GM12878 (cell line): ENCODE results near the gene KRTAP12-1. TPM values are rescaled to one million over a fixed set of nuclear protein-coding genes. Genes with fewer than 3 reads are reported as not detected.

Experiments used
- ATAC-seq: fragments of 200-7000 bp; cut with Tn5 transposase; 3 replicates; pipeline ENCODE4 v1.9.1; 2020; ENCODE audit warnings: mild to moderate bottlenecking, moderate library complexity
- BruUV-seq: library from RNA; stranded (reverse); fragments of 400-500 nt; replicated peaks from 2 replicates; lab custom pipeline; 2021; lab: Mats Ljungman, UMichigan
- CTCF ChIA-PET: fragments of 300-600 bp; sonication (Branson Sonifier 250); formaldehyde crosslinking; extraction: SDS; loops from one replicate; lab custom pipeline; 2021; ENCODE audit warnings: inconsistent platforms; lab: Yijun Ruan, JAX
- POLR2A ChIA-PET: fragments of 350-600 bp; formaldehyde crosslinking; extraction: SDS; loops from one replicate; lab custom pipeline; 2021; ENCODE audit warnings: inconsistent platforms; lab: Charles Lee
- RAD21 ChIA-PET: fragments of 300-600 bp; sonication (Branson Sonifier 250); formaldehyde crosslinking; loops from one replicate; lab custom pipeline; 2023; ENCODE audit warnings: antibody characterized with exemption; ENCODE audit not compliant: unreplicated experiment; lab: Charles Lee
- SMC1A ChIA-PET: fragments of 300-600 bp; sonication (Branson Sonifier 250); formaldehyde crosslinking; loops from one replicate; lab custom pipeline; 2023; ENCODE audit not compliant: unreplicated experiment, uncharacterized antibody; lab: Charles Lee
- DNase-seq: peaks from one replicate; pipeline ENCODE4 v3.0.0-alpha.2; 2011; ENCODE audit warnings: low read depth, low spot score
- FAIRE-seq: peaks from 3 replicates; lab custom pipeline; 2011; peaks lifted over from hg19 to GRCh38; lab: Jason Lieb, UNC
- H2AFZ ChIP-seq: 2 replicates; pipeline ENCODE4 v1.6.0; 2011; ENCODE audit warnings: low read depth, low read length, control low read depth; ENCODE audit not compliant: control insufficient read depth
- H3K27ac ChIP-seq: 2 replicates; pipeline ENCODE4 v1.5.1; 2011; ENCODE audit warnings: control low read depth; ENCODE audit not compliant: control insufficient read depth, insufficient read depth
- H3K27me3 ChIP-seq, 2 experiments: replicated peaks in 1 of 2; 2 replicates each; pipeline versions ENCODE4 v1.6.0 to v1.6.1; 2011; ENCODE audit warnings: low read length in 1 of 2; ENCODE audit not compliant: control insufficient read depth in 2 of 2, insufficient read depth in 2 of 2
- H3K36me3 ChIP-seq, 2 experiments: 2 replicates each; pipeline ENCODE4 v1.5.1; 2011; ENCODE audit warnings: low read length in 1 of 2; ENCODE audit not compliant: control insufficient read depth in 2 of 2, insufficient read depth in 2 of 2
- H3K4me1 ChIP-seq: 2 replicates; pipeline ENCODE4 v1.6.1; 2011; ENCODE audit warnings: mild to moderate bottlenecking, low read length, moderate library complexity, mixed read lengths; ENCODE audit not compliant: control insufficient read depth, insufficient read depth
- H3K4me2 ChIP-seq: 2 replicates; pipeline ENCODE4 v1.6.0; 2011; ENCODE audit warnings: control low read depth; ENCODE audit not compliant: control insufficient read depth, insufficient read depth
- H3K4me3 ChIP-seq: fragments of 200-600 bp; sonication (generic); 2 replicates; pipeline ENCODE4 v1.5.1; 2016
- H3K79me2 ChIP-seq: 2 replicates; pipeline ENCODE4 v1.6.0; 2011; ENCODE audit warnings: low read length; ENCODE audit not compliant: control insufficient read depth, insufficient read depth
- H3K9ac ChIP-seq: 2 replicates; pipeline ENCODE4 v1.8.0; 2011; ENCODE audit warnings: low read length, control low read depth, mixed read lengths; ENCODE audit not compliant: control insufficient read depth, insufficient read depth
- H3K9me3 ChIP-seq: replicated peaks from 3 replicates; pipeline ENCODE4 v1.5.1; 2011; ENCODE audit warnings: mild to moderate bottlenecking, low read length; ENCODE audit not compliant: control insufficient read depth, insufficient read depth
- H4K20me1 ChIP-seq: 2 replicates; pipeline ENCODE4 v1.6.0; 2011; ENCODE audit not compliant: control insufficient read depth, insufficient read depth
- KLF5 ChIP-seq: fragments of 450-650 bp; IDR thresholded peaks from 2 replicates; pipeline ENCODE4 v1.6.1; 2014; ENCODE audit warnings: mild to moderate bottlenecking; ENCODE audit not compliant: partially characterized antibody
- MEF2B ChIP-seq: fragments of 450-650 bp; IDR thresholded peaks from 2 replicates; pipeline ENCODE4 v1.6.1; 2018; ENCODE audit warnings: mild to moderate bottlenecking, moderate library complexity; ENCODE audit not compliant: partially characterized antibody, poor library complexity, severe bottlenecking
- NFIC ChIP-seq: IDR thresholded peaks from 2 replicates; pipeline ENCODE4 v1.6.1; 2012; ENCODE audit warnings: low read depth, mild to moderate bottlenecking, inconsistent platforms, low read length, moderate library complexity
- RUNX3 ChIP-seq: IDR thresholded peaks from 2 replicates; pipeline ENCODE4 v1.6.1; 2012; ENCODE audit warnings: low read length, inconsistent platforms
- STAT1 ChIP-seq: fragments of 450-650 bp; conservative IDR thresholded peaks from 2 replicates; pipeline ENCODE4 v1.6.1; 2014; ENCODE audit warnings: antibody characterized with exemption, mild to moderate bottlenecking
- SUPT20H ChIP-seq: IDR thresholded peaks from 2 replicates; pipeline ENCODE4 v1.6.1; 2011; ENCODE audit warnings: low read depth, mild to moderate bottlenecking, low read length, moderate library complexity, borderline replicate concordance; ENCODE audit not compliant: control insufficient read depth
- TCF12 ChIP-seq: IDR thresholded peaks from 2 replicates; pipeline ENCODE4 v1.6.1; 2011; ENCODE audit warnings: low read depth, mild to moderate bottlenecking, low read length
- WGBS: methylation state at CpG from one replicate; pipeline ENCODE4 v1.1.6; 2016; ENCODE audit warnings: low lambda C conversion rate; ENCODE audit not compliant: insufficient replicate concordance, insufficient coverage; ENCODE audit errors: missing lambda C conversion rate; 5-methylcytosine and 5-hydroxymethylcytosine counted together
- in situ Hi-C: fragments of 300-500 bp; cut with MboI; formaldehyde crosslinking; loops from 9 replicates; pipeline ENCODE4 v1.14.3; 2018; ENCODE audit warnings: mixed read lengths
- intact Hi-C: fragments of 100-400 bp; cut with micrococcal nuclease; formaldehyde crosslinking; loops from one replicate; pipeline ENCODE4 v1.14.2; 2022; ENCODE audit not compliant: unreplicated experiment
- polyA plus RNA-seq, 11 experiments: library from polyadenylated mRNA; depleted of rRNA in 4 of 11; unstranded in 6 of 11; stranded (reverse) in 5 of 11; fragments of >200 nt; fragmentation: Nextera tagmentation in 4 of 11; fragmentation: Illumina TruSeq in 1 of 11; extraction: Ambion mirVana in 4 of 11; extraction: Trizol in 1 of 11; gene quantifications; 1 replicate in 1 of 11; 2 replicates in 10 of 11; pipeline versions ENCODE4 v1.2.1 to v1.2.3, GENCODE V29; 2011 to 2016; ENCODE audit warnings: inconsistent platforms in 2 of 11, missing spikeins in 2 of 11, low read depth in 1 of 11
- total RNA-seq, 4 experiments: library from RNA; depleted of rRNA in 3 of 4; stranded (reverse); fragments of >200 nt in 3 of 4; fragmentation: Illumina TruSeq in 1 of 4; extraction: Trizol in 1 of 4; gene quantifications; 2 replicates each; pipeline versions ENCODE4 v1.2.1 to v1.2.3, GENCODE V29; 2013 to 2021
- TF ChIP-seq, protein P1 (sequence below): fragments of 450-650 bp; IDR thresholded peaks from 2 replicates; pipeline ENCODE4 v1.6.1; 2017; ENCODE audit warnings: low read depth, mild to moderate bottlenecking, moderate library complexity
- TF ChIP-seq, protein P2 (sequence below): fragments of 450-650 bp; IDR thresholded peaks from 2 replicates; pipeline ENCODE4 v1.6.1; 2017; ENCODE audit warnings: borderline replicate concordance
- TF ChIP-seq, protein P3 (sequence below): IDR thresholded peaks from 2 replicates; pipeline ENCODE4 v1.6.1; 2012; ENCODE audit warnings: improper control_type of control experiment, low read depth, low read length; ENCODE audit not compliant: insufficient replicate concordance
- TF ChIP-seq, protein P4 (sequence below): fragments of 450-650 bp; IDR thresholded peaks from 2 replicates; pipeline ENCODE4 v1.6.1; 2017; ENCODE audit warnings: mild to moderate bottlenecking, moderate library complexity

The KRTAP12-1 gene
- total and polyA plus RNA-seq, 10 of the 15 experiments (the other 5 are each of a cell fraction or from before 2014, with no cell fraction given), result not detected

DNA sequence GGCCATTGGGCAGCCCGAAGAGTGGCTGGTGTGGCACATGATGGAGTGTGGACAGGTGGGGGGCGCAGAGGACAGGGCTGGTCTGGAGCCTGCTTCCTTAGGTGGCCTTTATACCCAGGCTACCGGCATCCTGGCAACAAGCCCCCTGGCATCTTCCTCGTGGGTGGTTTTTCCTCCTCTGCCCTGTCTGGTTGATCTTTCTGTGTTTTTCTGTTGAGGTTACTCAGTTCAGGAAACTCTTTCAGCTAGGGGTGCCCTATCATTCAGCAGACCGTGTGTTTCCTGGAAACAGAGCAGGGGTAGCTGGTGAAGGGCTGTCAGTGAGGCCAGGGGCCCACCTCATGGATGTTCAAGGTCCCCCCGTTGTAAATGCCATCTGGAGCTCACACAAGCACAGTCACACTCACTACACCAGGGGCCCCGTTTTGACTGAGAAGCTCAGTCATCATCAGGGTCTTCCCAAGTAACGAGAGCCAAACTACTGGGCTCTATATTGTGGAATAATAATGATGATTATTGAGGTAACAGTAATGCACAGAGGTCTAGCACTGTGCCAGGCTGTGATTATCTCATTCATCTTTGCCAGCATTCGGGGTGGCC lies 27.3 kb downstream of the KRTAP12-1 start, which contains the start of gene KRTAP12-4:
Gene KRTAP12-4, minus strand, starts transcription at position 84 of the 600 bp plus-strand sequence. Its CDS starts 45 bp downstream, at position 39.
- 25% methylated on average over 9 of the region's 9 CpGs for WGBS
- no peak within 1 kb of the TSS for H3K4me2 ChIP-seq
- no peak for DNase-seq
- no peak for FAIRE-seq
- no peak for ATAC-seq
- H3K4me3 ChIP-seq, result no peak within 1 kb of the TSS
- SMC1A ChIA-PET, result no interaction called here
- CTCF ChIA-PET, result no interaction called here
- no peaks in the 10 kb centered on the region for H3K79me2 ChIP-seq
- no peaks in the 10 kb centered on the region for H4K20me1 ChIP-seq
- H3K27ac ChIP-seq, result no peak within 1 kb of the TSS
- H2AFZ ChIP-seq, result no peak within 1 kb of the TSS
- in situ Hi-C loops, result no loop called here
- H3K4me1 ChIP-seq, result no peaks in the 10 kb centered on the region
- H3K27me3 ChIP-seq, result no peaks in the 10 kb centered on the region
- H3K9me3 ChIP-seq, result peaks cover 2% of the 10 kb centered on the region; the same call in 1 of the 3 replicates
- no peak within 1 kb of the TSS for H3K9ac ChIP-seq
- POLR2A ChIA-PET, result no interaction called here
- BruUV-seq, result no TSS peak
- intact Hi-C loops, result no loop called here
- RAD21 ChIA-PET, result interaction anchor here (0.6 kb wide), 1 partner anchor 31 kb away, joined by 3 read pairs; no protein-coding TSS in a partner anchor
- H3K36me3 ChIP-seq, result no peaks in the 10 kb centered on the region
- no peak for TF ChIP-seq RUNX3
- no peak for TF ChIP-seq SUPT20H
- TF ChIP-seq, protein P1, sequence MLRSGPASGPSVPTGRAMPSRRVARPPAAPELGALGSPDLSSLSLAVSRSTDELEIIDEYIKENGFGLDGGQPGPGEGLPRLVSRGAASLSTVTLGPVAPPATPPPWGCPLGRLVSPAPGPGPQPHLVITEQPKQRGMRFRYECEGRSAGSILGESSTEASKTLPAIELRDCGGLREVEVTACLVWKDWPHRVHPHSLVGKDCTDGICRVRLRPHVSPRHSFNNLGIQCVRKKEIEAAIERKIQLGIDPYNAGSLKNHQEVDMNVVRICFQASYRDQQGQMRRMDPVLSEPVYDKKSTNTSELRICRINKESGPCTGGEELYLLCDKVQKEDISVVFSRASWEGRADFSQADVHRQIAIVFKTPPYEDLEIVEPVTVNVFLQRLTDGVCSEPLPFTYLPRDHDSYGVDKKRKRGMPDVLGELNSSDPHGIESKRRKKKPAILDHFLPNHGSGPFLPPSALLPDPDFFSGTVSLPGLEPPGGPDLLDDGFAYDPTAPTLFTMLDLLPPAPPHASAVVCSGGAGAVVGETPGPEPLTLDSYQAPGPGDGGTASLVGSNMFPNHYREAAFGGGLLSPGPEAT, result no peak
- TF ChIP-seq, protein P2, sequence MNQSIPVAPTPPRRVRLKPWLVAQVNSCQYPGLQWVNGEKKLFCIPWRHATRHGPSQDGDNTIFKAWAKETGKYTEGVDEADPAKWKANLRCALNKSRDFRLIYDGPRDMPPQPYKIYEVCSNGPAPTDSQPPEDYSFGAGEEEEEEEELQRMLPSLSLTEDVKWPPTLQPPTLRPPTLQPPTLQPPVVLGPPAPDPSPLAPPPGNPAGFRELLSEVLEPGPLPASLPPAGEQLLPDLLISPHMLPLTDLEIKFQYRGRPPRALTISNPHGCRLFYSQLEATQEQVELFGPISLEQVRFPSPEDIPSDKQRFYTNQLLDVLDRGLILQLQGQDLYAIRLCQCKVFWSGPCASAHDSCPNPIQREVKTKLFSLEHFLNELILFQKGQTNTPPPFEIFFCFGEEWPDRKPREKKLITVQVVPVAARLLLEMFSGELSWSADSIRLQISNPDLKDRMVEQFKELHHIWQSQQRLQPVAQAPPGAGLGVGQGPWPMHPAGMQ, result no peak
- no peak for TF ChIP-seq KLF5
- TF ChIP-seq, protein P3, sequence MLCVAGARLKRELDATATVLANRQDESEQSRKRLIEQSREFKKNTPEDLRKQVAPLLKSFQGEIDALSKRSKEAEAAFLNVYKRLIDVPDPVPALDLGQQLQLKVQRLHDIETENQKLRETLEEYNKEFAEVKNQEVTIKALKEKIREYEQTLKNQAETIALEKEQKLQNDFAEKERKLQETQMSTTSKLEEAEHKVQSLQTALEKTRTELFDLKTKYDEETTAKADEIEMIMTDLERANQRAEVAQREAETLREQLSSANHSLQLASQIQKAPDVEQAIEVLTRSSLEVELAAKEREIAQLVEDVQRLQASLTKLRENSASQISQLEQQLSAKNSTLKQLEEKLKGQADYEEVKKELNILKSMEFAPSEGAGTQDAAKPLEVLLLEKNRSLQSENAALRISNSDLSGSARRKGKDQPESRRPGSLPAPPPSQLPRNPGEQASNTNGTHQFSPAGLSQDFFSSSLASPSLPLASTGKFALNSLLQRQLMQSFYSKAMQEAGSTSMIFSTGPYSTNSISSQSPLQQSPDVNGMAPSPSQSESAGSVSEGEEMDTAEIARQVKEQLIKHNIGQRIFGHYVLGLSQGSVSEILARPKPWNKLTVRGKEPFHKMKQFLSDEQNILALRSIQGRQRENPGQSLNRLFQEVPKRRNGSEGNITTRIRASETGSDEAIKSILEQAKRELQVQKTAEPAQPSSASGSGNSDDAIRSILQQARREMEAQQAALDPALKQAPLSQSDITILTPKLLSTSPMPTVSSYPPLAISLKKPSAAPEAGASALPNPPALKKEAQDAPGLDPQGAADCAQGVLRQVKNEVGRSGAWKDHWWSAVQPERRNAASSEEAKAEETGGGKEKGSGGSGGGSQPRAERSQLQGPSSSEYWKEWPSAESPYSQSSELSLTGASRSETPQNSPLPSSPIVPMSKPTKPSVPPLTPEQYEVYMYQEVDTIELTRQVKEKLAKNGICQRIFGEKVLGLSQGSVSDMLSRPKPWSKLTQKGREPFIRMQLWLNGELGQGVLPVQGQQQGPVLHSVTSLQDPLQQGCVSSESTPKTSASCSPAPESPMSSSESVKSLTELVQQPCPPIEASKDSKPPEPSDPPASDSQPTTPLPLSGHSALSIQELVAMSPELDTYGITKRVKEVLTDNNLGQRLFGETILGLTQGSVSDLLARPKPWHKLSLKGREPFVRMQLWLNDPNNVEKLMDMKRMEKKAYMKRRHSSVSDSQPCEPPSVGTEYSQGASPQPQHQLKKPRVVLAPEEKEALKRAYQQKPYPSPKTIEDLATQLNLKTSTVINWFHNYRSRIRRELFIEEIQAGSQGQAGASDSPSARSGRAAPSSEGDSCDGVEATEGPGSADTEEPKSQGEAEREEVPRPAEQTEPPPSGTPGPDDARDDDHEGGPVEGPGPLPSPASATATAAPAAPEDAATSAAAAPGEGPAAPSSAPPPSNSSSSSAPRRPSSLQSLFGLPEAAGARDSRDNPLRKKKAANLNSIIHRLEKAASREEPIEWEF, result no peak
- no peak for TF ChIP-seq STAT1
- TF ChIP-seq, protein P4, sequence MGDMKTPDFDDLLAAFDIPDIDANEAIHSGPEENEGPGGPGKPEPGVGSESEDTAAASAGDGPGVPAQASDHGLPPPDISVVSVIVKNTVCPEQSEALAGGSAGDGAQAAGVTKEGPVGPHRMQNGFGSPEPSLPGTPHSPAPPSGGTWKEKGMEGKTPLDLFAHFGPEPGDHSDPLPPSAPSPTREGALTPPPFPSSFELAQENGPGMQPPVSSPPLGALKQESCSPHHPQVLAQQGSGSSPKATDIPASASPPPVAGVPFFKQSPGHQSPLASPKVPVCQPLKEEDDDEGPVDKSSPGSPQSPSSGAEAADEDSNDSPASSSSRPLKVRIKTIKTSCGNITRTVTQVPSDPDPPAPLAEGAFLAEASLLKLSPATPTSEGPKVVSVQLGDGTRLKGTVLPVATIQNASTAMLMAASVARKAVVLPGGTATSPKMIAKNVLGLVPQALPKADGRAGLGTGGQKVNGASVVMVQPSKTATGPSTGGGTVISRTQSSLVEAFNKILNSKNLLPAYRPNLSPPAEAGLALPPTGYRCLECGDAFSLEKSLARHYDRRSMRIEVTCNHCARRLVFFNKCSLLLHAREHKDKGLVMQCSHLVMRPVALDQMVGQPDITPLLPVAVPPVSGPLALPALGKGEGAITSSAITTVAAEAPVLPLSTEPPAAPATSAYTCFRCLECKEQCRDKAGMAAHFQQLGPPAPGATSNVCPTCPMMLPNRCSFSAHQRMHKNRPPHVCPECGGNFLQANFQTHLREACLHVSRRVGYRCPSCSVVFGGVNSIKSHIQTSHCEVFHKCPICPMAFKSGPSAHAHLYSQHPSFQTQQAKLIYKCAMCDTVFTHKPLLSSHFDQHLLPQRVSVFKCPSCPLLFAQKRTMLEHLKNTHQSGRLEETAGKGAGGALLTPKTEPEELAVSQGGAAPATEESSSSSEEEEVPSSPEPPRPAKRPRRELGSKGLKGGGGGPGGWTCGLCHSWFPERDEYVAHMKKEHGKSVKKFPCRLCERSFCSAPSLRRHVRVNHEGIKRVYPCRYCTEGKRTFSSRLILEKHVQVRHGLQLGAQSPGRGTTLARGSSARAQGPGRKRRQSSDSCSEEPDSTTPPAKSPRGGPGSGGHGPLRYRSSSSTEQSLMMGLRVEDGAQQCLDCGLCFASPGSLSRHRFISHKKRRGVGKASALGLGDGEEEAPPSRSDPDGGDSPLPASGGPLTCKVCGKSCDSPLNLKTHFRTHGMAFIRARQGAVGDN, result no peak
- no peak for TF ChIP-seq NFIC
- no peak for TF ChIP-seq MEF2B
- no peak for TF ChIP-seq TCF12
